HG02678 (cell line): ENCODE results near the gene ZNF410.
A peak's percentile ranks its signal among the peaks of the same experiment; 100 is the strongest.
"Not testable (repeated sequence)": the region's sequence is repeated elsewhere in the genome, so short reads cannot be mapped to it uniquely, and the experiment has no call there.

Experiments
- ATAC-seq: cut with Tn5 transposase; IDR thresholded peaks from one replicate; pipeline ENCODE4 v1.9.1; 2021; ENCODE audit warnings: mild to moderate bottlenecking, moderate library complexity; ENCODE audit not compliant: unreplicated experiment

ZNF410 gene, protein sequence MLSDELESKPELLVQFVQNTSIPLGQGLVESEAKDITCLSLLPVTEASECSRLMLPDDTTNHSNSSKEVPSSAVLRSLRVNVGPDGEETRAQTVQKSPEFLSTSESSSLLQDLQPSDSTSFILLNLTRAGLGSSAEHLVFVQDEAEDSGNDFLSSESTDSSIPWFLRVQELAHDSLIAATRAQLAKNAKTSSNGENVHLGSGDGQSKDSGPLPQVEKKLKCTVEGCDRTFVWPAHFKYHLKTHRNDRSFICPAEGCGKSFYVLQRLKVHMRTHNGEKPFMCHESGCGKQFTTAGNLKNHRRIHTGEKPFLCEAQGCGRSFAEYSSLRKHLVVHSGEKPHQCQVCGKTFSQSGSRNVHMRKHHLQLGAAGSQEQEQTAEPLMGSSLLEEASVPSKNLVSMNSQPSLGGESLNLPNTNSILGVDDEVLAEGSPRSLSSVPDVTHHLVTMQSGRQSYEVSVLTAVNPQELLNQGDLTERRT

DNA sequence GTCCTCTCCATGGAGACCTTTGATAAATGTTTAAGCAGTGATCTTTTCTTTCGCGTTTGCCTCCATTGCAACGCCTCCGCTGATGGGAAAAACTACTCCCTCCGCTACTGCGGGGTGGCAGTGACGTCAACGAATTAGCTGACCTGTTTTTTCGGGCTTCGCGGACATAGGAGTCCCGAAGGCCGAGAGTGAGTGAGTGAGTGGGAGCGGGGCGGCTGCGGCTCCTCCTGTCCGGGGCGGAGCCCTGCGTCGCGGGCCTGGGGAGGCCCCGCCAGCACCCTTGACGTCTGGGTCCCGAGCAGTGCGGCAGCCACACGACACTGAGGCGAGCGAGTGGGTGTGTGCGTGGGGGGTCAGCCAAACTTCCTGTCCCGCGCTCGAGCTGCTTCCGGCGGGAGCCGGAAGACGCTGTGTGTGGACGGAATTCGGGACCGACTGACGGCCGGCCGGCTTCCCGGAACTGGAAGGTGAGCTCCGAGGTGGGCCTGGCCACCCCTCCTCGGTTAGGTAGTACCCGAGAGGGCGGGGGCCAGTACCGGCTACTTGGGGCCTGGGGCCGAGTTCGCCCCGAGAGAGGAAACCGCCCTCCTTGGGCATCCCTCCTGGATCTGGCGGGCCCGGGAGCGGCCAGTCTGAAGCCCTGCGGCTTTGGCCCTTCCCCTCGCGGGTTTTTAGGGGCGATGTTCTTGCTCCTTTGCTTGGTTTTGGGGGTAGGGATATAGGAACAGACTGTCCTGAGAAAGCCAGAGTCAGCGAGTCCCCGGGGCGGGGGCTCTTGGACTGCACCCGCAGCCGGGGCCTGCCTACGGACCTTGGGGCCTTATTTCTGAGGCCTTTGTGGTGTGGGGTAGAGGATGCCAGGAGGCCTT is at the start of gene ZNF410:
Gene ZNF410, plus strand, starts transcription at position 411 of the 869 bp plus-strand sequence. CDS start 5,317 bp downstream, outside the sequence.
- peak; percentile 97 for ATAC-seq

DNA sequence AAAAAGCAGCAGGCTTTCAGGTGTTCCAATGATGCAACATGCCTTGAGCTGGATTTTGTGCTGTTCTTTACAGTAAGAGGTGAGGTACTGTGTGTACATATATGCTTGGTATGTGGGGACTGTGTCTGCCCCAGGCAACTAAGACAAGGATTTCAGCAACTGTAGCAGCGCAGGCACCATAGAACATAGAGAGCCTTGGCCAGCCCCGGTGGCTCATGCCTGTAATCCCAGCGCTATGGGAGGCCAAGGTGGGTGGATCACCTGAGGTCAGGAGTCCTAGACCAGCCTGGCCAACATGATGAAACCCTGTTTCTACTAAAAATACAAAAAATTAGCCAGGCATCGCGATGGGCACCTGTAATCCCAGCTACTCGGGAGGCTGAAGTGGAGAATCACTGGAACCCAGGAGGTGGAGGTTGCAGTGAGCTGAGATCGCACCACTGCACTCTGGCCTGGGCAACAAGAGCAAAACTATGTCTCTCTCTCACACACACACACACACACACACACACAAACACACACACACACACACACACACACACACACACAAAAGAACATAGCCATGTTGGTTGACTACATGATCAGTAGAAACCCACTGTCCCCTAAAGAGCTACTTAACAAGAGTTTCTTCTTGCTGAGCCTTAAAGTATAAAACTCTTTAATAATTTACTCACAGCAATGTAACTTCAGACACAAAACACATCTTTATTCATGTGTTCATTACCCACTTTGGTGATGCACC is 48.2 kb upstream of the ZNF410 start:
- not testable (repeated sequence) for ATAC-seq

GRCh38 chr14:73842201-73842600 is 44.5 kb upstream of the ZNF410 start:
- no peak for ATAC-seq

DNA sequence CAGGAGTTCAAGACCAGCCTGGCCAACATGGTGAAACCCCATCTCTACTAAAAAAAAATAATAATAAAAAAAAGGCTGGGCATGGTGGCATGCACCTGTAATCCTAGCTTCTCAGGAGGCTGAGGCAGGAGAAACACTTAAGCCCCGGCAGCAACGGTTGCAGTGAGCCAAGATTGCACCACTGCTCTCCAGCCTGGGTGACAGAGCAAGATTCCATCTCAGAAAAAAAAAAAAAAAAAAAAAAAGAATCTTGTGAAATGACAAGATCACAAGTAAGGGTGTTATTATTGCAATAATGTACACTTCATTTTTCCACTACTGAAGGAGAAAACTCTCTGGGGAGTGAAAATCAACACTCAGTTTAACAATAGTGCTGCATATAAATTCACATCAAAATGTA is 43.8 kb upstream of the ZNF410 start:
- no peak for ATAC-seq

- no peak for ATAC-seq
Observed at GRCh38 chr14:73843296-73843695, 43.4 kb upstream of the ZNF410 start.

GRCh38 chr14:73846947-73847346 is 39.7 kb upstream of the ZNF410 start:
- ATAC-seq, result no peak

- ATAC-seq, result no peak
Observed at GRCh38 chr14:73851000-73851399, 35.7 kb upstream of the ZNF410 start.

DNA sequence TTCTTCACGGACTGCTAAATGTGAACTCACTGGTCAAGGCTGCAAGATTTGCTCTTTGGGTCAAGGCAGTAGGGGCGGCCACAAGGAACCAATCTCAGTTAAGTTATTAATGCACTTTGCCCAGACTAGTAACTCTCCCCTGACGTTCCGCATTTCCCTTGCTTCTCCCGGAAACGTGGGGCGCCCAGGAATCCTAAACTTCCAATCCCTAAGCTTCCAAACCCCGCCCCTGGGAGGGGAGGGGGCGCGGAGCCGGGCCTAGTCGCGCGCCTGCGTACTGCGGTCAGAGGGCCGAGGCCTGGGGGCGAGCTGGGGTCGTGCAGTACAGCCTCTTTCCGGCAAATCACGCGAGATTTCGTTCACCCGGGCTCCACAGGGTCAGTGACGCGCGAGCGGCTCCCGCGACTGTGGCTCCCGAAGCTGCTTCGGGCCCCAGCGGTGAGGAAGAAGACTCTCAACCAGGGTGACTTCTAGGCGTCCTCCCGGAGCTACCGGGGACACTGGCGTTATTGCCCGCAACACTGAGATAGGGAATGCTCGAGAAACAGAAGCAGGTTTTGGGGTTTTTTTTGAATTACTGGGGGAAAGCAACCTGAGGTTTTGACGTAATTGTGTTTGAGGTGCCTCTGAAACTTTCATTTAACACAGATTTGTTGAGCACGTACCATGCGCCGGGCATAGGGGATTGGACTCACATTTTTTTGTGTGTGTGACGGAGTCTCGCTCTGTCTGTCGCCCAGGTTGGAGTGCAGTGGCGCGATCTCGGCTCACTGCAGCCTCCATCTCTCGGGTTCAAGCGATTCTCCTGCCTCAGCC is 34.9 kb upstream of the ZNF410 start, which contains the start of gene PTGR2:
Gene PTGR2, plus strand, starts transcription at position 265 of the 816 bp plus-strand sequence. CDS start 7,032 bp downstream, outside the sequence.
- peak; percentile 95 for ATAC-seq

DNA sequence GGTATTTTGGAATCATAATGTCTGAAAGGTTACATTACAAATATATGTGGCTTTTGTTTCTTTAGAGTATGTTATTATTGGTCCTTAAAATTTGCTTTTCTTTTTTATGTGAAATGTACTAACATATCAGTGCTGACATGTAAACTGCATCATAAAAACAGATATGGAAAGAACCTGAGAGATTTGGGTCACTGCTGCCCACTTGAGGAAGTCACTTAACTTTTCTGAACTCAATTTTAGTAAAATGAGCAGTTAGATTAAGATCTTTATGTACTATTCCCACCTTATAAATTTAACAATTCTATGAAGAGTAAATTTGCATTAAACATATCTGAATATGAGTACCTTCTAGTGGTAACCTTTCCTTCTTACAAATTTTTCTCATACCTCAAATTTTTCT is 27.5 kb upstream of the ZNF410 start:
- no peak for ATAC-seq

GRCh38 chr14:73861073-73861472 is 25.6 kb upstream of the ZNF410 start:
- ATAC-seq, result no peak

DNA sequence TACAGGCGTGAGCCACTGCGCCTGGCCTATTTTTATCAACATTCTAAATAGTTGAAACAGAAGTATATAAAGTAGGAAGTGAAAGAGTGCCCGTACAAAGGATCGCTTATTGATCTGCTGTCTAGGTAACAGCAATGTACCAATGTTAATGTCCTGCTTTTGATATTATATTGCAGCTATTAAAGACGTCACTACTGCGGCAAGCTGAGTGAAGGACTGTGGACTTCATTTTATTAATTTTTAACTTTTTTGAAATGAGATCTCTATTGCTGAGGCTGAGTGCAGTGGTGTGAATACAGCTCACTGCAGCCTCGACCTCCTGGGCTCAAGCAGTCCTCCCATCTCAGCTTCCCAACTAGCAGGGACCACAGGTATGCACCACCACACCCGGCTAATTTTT is 24.2 kb upstream of the ZNF410 start:
- ATAC-seq, result no peak

DNA sequence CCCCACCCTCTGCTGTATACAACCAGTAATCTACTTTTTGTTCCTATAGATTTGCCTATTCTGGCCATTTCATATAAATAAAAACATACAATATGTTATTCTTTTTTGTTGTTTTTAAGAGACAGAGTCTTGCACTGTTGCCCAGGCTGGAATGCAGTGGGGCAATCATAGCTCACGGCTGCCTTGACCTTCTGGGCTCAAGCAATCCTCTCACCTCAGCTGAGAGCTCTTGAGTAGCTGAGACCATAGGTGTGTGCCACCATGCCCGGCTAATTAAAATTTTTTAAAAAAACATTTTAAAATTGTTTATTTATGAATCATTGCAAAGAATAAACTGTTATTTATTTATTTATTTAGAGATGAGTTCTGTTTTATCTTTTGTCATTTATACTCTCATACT is 23.4 kb upstream of the ZNF410 start:
- no peak for ATAC-seq

DNA sequence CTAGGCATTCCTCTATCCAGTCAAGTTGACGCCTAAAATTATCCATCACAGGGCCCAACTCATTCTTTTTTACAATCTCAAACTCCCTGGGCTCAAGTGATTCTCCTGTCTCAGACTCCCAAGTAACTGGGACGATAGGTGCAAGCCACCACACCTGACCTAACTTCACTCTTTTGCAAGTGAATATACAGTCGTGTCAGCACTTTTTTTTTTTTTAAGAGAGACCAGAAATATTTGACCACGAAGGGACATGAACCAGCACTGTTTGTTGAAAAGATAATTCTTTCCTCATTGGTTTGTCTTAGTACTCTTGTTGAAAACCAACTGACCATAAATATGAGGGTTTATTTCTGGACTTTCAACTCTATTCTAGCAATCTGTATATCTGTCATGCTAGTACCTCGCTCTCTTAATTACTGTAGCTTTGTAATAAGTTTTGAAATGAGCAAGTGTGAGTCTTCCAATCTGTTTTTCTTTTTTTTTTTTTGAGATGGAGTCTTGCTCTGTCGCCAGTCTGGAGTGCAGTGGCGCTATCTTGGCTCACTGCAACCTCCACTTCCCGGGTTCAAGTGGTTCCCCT is 21.0 kb upstream of the ZNF410 start:
- no peak for ATAC-seq

GRCh38 chr14:73869754-73870153 is 16.9 kb upstream of the ZNF410 start:
- not testable (repeated sequence) for ATAC-seq

DNA sequence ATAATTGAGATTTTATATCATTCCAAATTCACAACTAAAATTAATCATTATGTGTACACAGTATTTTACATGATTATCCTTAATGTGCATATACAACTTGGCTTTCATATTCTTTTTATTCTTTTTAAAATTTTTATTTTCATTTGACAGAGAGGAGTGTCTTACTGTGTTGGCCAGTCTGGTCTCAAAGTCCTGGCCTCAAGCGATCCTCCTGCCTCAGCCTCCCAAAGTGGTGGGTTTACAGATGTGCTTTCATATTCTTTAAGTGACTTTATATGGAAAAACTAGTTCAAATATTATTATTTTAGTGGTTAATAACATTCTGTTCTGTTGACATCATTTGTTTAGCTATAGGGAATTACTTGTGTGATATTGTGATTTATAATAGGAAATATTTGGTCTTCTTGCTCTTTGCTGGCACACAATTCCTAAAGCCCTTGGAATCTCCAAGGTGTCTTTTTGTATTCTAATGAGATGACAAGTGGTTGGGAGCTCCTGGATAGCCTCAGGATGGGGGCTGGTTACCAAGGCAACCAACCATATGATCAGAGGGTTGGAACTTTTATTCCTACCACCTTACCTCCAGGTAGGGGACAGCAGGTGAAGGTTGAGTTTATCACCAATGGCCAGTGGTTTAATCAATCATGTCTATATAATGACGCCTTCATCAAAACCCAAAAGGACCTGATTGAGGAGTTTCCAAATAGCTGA is 16.0 kb upstream of the ZNF410 start:
- no peak for ATAC-seq

DNA sequence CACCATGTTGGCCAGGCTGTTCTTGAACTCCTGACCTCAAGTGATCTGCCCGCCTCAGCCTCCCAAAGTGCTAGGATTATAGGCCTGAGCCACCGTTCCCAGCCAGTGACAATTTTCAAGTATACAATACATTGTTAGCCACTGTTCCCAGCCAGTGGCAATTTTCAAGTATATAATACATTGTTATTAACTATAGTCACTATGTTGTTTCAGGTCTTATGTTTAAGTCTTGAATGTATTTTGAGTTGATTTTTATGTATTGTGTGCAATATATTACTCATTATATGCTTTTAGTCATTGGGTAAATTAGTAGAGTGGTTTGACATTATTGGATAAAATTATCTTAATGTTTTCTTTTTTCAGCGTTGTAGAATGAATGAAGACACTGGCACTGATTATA is 13.0 kb upstream of the ZNF410 start:
- ATAC-seq, result no peak

DNA sequence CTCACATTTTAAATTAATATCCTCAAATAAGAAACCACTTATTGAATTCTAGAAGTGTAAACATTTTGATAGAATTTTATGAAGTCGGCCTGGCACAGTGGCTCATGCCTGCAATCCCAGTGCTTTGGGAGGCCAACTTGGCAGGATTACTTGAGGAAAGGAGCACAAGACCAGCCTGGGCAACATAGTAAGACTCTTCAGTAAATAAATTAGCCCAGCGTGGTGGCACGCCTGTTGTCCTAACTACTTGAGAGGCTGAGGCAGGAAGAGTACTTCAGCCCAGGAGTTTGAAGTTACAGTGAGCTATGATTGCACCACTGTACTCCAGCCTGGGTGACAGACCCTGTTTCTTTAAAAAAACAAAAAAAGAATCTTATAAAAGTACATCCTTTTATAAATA is 8.9 kb upstream of the ZNF410 start:
- ATAC-seq, result no peak

DNA sequence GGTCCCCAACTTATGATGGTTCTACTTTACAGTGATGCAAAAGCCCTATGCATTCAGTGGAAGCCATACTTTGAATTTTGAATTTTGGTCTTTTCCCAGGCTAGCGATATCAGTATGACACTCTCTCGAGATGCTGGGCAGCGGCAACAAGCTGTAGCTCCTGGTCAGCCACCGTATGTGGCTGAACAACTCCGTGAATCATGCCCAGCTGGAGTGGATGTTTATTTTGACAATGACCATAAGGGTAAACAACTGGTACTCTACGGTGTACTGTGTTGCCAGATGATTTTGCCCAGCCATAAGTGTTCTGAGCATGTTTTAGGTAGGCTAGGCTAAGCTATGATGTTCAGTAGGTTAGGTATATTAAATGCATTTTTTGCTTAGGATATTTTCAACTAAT is 8.2 kb upstream of the ZNF410 start:
- ATAC-seq, result no peak

GRCh38 chr14:73879027-73879426 is 7.6 kb upstream of the ZNF410 start:
- no peak for ATAC-seq
